Caki2 (cell line): ENCODE measurements around the gene VAV3. TPM values are rescaled to one million over a fixed set of nuclear protein-coding genes. Genes with fewer than 3 reads are reported as not detected.
A peak's percentile ranks its signal among the peaks of the same experiment; 100 is the strongest.
"Not testable (repeated sequence)": the region's sequence is repeated elsewhere in the genome, so short reads cannot be mapped to it uniquely, and the experiment has no call there.

Experiments
- DNase-seq: peaks from one replicate; pipeline ENCODE4 v3.0.0-alpha.2; 2015; ENCODE audit warnings: low read depth
- in situ Hi-C: cut with HindIII; loops from 2 replicates; pipeline ENCODE4 v1.10.0; 2016; ENCODE audit warnings: low sequenced_read_pairs, low pct_unique_long_range_greater_than_20kb, mixed read lengths
- total RNA-seq: library from RNA; depleted of rRNA; stranded (reverse); fragments of >200 nt; shearing (Covaris generic); gene quantifications from 2 replicates; pipeline ENCODE4 v1.2.3, GENCODE V29; 2014; ENCODE audit warnings: low replicate concordance; rRNA removed

Gene VAV3
- 21.4 and 44.4 TPM in 2 replicates for total RNA-seq

DNA sequence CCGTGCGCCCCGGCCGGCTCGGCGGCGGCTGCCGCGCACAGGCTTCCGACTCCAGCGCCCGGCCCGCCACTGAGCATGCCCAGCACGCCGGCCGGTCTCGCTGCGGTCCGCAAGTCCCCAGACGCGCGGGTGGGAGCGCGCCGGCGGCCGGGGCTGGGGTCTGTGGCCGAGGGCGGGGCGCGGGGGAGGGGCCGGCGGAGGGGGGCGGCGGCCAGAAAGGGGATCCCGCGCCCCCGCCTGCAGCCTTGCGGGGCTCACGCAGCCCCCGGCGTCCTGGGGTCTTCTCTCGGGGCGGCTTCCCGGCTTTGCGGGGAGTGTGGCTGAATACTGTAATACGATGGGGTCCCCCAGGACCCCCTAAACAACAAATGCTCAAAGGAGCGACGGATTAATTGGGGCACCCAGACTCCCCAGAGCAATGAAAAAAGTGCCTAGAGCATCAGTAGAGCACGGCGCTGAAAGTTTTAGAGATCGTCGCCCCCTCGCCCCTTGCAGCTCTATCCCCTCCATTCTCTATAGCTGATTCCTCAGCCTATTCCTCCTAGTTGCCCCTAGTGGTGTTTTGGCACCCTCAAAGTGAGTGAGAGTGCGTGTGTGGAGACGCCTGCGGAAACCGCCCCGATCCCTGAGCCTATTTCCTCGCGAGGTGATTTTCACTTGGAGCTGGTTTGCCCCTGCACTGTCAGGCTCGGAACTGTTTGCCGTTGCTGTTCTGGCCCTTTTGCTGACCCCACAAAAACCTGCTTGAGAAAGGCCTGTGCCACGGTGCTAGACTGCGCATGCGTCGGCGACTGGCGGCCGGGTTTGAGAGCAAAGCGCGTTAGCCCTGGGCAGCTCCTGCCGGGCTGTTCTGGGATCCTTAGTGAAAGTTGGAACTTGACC lies at the start of gene VAV3:
VAV3 (minus strand) TSS at position 71 of the 882 bp plus-strand sequence. CDS start 311 bp downstream, outside the sequence.
- DNase-seq = no peak

DNA sequence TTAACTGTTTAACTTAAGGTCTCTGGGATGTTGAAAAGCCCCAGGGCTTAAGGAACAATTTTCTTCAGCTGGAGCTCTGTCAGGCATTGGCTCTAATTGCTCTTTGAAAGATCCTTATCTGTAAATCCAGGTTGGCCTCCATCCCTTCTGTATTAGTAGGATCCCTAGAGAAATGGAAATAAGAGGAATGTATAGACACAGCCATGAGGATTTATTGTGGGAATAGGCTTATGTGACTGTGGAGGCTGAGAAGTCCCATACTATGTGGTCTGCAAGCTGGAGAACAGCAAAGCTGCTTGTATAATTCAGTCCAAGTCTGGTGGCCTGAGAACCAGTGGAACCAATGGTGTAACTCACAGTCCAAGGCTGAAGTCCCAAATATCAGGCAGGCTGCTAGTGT lies 47.6 kb upstream of the VAV3 start:
- no peak for DNase-seq
- in situ Hi-C loops = no loop called here

More for the DNA sequence above, at the start of gene VAV3:
- in situ Hi-C loops = no loop called here

GRCh38 chr1:108011295-108011694 lies 46.3 kb upstream of the VAV3 start:
- in situ Hi-C loops = no loop called here

DNA sequence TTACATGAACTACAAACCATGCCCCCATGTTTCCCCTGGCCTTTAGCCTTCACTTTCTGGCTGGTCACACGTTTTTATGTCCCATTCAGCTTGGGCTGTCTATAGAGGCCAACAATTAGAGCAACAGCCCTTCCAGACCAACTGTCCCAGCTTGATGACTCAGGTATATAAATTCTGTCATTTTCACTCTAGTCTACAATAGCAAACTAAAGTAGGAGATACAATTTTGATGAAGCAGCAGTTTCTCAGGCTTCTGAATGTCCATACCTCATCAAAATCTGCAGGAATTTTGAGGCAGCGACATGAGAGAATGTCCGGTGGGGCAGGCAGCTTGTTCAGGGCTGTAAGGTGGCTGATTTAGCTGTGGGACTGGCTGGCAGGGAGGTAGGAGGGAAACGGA lies 45.6 kb upstream of the VAV3 start:
- in situ Hi-C loops = no loop called here

More at GRCh38 chr1:108011295-108011694, 46.3 kb upstream of the VAV3 start:
- DNase-seq = no peak

GRCh38 chr1:108009603-108010195 lies 44.7 kb upstream of the VAV3 start:
- in situ Hi-C loops = no loop called here
- no peak for DNase-seq

More for the DNA sequence above, 45.6 kb upstream of the VAV3 start:
- DNase-seq = no peak

DNA sequence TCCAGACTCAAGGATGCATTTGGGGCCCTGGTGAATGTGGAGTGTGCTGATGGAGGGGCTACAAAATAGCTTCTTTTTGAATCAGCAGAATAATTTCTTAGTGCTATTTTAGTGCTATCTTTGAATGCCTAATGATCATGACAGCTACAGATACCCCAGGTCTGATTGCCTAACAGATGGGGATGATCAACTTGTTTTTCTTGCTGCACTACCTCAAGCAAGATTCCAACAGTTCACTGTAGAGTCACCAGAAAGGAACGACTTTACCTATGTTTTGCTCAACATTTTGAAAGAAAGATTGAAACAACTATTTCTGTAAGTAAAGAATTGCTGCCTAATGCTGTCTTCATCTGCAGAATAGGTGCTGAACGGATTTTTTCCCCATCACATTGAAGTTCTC lies 42.6 kb upstream of the VAV3 start:
- no peak for DNase-seq
- in situ Hi-C loops = no loop called here

GRCh38 chr1:108007070-108007469 lies 42.1 kb upstream of the VAV3 start:
- in situ Hi-C loops = no loop called here
- no peak for DNase-seq

- in situ Hi-C loops, DNase-seq: not testable (repeated sequence)
These were observed 39.9 kb upstream of the VAV3 start for GRCh38 chr1:108004919-108005318.

DNA sequence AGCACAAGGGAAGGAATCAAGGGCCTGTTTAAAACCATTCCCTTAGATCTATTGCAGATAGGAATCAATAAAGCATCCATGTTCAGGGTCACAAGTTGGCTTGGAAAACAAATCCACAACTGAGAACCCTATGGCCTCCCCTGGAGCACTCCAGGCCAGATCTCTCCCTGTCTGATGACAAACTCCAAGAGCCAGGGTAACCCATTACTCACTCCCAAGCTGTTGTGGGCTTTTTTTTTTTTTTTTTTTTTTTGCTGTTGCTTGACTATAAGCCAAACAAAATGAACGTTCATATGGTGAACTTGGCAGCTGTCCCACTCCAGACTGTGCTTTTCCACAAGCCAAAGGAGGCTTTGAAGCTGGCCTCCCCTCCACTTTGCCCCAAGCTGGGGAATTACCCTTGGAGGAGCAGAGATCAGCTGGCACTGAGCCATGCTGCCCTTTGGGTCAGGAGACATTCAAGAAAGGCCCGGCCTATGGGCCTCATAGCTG lies 35.7 kb upstream of the VAV3 start:
- in situ Hi-C loops = no loop called here
- DNase-seq = peak; percentile 66

GRCh38 chr1:108000184-108000583 lies 35.2 kb upstream of the VAV3 start:
- DNase-seq = no peak
- in situ Hi-C loops = no loop called here

- in situ Hi-C loops = no loop called here
- DNase-seq = no peak
These were observed 32.9 kb upstream of the VAV3 start for GRCh38 chr1:107997866-107998265.

DNA sequence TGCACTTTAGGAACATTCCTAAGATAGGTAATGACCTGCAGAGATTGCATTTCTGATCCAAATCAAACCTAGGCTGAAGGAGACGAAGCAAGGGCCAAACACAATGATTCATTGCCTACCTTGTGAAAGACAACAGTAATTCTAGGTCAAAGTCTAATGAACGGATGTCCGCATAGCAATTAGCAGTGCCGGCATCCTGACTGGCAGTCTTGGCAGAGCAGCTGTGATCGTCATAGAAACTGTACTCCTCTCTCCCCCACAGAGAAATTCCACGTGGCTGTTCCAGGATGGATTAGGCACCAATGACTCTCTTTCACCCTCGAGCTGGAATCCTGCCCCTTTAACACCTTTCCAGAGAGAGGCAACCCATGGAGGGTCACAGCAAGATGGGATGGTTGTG lies 28.9 kb upstream of the VAV3 start:
- DNase-seq = no peak
- in situ Hi-C loops = no loop called here

DNA sequence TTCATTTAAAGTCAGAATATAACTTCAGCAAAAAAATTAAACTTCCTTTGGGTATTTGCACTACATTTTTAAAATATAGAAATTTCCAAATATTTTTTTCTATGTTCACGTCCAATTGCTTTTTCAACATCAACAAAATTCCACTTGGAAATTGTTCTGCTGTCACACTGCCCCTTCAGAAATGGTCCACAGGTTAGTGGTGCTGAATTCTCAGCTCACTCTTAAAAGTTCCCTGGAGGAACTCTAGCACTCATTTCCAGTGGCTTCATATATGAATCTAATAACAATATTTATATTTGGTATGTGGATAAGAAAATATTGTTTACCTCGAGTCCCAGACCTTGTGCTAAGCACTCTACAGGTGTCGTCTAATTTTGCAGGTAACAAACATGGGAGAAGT lies 27.4 kb upstream of the VAV3 start:
- no peak for DNase-seq
- in situ Hi-C loops = no loop called here

- no peak for DNase-seq
- in situ Hi-C loops = no loop called here
These were observed 26.5 kb upstream of the VAV3 start for GRCh38 chr1:107991371-107992066.

- no peak for DNase-seq
- in situ Hi-C loops = no loop called here
These were observed 25.6 kb upstream of the VAV3 start for GRCh38 chr1:107990606-107991005.

DNA sequence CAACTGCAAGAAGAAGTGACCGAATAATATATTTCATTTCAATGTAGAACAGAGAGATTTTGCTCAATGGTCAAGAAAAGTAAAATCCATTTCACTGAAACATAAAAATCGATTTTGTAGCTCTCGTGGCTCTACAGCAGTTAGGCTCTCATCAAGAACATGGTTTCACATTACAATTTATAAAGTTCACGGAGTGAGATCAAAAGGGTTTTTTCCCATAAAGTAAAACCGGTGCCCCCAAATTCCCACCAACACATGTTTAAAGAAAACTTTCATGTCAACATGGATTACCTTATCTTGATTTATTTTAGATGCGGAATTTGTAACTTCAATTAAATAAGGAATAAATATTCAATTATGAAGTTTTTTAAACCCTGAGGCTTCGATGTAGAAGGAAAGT lies 16.3 kb upstream of the VAV3 start:
- DNase-seq = no peak
- in situ Hi-C loops = no loop called here

- in situ Hi-C loops = no loop called here
- no peak for DNase-seq
These were observed 14.9 kb upstream of the VAV3 start for GRCh38 chr1:107979926-107980325.

DNA sequence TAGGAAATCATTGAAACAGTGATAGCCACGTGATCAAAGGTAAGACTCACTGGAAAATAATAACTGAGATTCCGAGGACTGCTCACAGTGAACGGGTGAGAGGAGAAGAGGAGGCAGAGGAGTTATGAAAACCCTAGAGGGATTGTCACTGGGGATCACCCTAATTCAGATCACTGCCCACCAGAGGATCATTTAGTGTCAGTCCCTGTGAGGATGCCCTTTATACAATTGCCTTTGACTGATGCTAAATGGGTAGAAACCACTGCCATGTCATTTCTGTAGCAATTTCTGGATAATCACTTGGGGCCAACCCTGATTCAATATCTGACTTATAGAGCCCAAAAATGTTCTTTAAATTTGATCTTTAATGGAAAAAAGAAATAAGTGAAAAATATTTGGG lies 14.1 kb upstream of the VAV3 start:
- no peak for DNase-seq

GRCh38 chr1:107976836-107977235 lies 11.9 kb upstream of the VAV3 start:
- DNase-seq = no peak
- in situ Hi-C loops = no loop called here

More for the DNA sequence above, 14.1 kb upstream of the VAV3 start:
- in situ Hi-C loops = no loop called here
